ENCODE results near the gene UGT1A7. TPM values are rescaled to one million over a fixed set of nuclear protein-coding genes. Genes with fewer than 3 reads are reported as not detected.

UGT1A7 gene
- total RNA-seq, 1 donor from 2014 or later = not detected

- no peak for DNase-seq (ENCODE audit: low spot score)
- TF ChIP-seq, protein P1, sequence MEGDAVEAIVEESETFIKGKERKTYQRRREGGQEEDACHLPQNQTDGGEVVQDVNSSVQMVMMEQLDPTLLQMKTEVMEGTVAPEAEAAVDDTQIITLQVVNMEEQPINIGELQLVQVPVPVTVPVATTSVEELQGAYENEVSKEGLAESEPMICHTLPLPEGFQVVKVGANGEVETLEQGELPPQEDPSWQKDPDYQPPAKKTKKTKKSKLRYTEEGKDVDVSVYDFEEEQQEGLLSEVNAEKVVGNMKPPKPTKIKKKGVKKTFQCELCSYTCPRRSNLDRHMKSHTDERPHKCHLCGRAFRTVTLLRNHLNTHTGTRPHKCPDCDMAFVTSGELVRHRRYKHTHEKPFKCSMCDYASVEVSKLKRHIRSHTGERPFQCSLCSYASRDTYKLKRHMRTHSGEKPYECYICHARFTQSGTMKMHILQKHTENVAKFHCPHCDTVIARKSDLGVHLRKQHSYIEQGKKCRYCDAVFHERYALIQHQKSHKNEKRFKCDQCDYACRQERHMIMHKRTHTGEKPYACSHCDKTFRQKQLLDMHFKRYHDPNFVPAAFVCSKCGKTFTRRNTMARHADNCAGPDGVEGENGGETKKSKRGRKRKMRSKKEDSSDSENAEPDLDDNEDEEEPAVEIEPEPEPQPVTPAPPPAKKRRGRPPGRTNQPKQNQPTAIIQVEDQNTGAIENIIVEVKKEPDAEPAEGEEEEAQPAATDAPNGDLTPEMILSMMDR (IDR thresholded peaks at IDR 0.05; ENCODE audit: unreplicated experiment) = no peak
- Mint-ChIP-seq H3K27me3 (ENCODE audit: unreplicated experiment) (no peaks in the 10 kb centered on the region), H3K4me3 (ENCODE audit: unreplicated experiment) (no peak overlapping the region), H3K36me3 (ENCODE audit: low read depth, unreplicated experiment) (no peaks in the 10 kb centered on the region), H3K9me3 (ENCODE audit: unreplicated experiment) (no peaks in the 10 kb centered on the region), H3K27ac (ENCODE audit: unreplicated experiment) (no peak overlapping the region), H3K4me1 (ENCODE audit: unreplicated experiment) (peaks cover 3% of the 10 kb centered on the region)
Measured at GRCh38 chr2:233815861-233816260, 134.2 kb downstream of the UGT1A7 start.

DNA sequence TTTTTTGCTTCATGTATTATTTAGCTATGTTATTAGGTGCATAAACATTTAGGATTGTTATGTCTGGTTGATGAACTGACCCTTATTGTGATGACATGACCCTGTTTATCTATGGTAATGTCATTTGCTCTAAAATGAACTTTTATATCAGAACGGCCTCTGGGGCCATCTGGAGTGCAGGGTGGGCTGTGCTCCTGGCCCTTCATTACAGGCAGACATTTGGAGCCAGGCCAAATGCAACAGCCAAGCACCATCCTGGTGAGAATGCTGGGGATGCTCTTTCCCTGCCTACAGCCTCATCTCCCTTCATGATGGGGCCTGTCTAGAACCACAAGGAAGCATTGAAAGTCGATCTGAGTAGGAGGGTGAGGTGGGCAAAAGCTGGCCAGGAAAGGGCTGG is 134.6 kb downstream of the UGT1A7 start:
- no peak for DNase-seq (ENCODE audit: low spot score)
- H3K9me3 Mint-ChIP-seq (ENCODE audit: unreplicated experiment) = no peaks in the 10 kb centered on the region
- H3K36me3 Mint-ChIP-seq (ENCODE audit: low read depth, unreplicated experiment) = no peaks in the 10 kb centered on the region
- H3K27me3 Mint-ChIP-seq (ENCODE audit: unreplicated experiment) = peaks cover 3% of the 10 kb centered on the region
- no peak overlapping the region for H3K4me3 Mint-ChIP-seq (ENCODE audit: unreplicated experiment)
- H3K4me1 Mint-ChIP-seq (ENCODE audit: unreplicated experiment) = peaks cover 3% of the 10 kb centered on the region
- TF ChIP-seq, protein P1 (IDR thresholded peaks at IDR 0.05; ENCODE audit: unreplicated experiment) = no peak
- H3K27ac Mint-ChIP-seq (ENCODE audit: unreplicated experiment) = no peak overlapping the region

DNA sequence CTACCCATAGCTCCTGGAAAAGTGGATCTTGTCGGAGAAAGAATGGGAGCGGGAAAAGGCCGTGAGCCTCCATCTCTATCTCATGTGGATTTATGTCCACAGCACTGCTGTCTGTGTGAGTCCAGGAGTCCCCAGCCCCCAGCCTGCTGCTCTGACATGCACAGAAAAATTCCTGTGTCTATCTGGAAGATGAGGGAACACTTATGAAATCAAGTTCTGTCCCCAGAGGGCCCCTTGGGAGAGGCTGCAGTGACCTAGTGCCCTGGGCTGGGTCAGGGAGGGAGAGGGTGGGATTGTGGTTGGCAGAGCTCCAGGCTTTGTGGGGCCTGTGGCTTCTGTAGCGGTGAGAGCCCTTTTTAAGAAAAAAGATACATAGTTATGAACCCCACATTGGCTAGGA is 135.1 kb downstream of the UGT1A7 start:
- Mint-ChIP-seq H3K27ac (ENCODE audit: unreplicated experiment) (no peak overlapping the region), H3K9me3 (ENCODE audit: unreplicated experiment) (no peaks in the 10 kb centered on the region), H3K4me1 (ENCODE audit: unreplicated experiment) (peaks cover 3% of the 10 kb centered on the region), H3K36me3 (ENCODE audit: low read depth, unreplicated experiment) (no peaks in the 10 kb centered on the region), H3K27me3 (ENCODE audit: unreplicated experiment) (peaks cover 4% of the 10 kb centered on the region), H3K4me3 (ENCODE audit: unreplicated experiment) (no peak overlapping the region)
- DNase-seq (ENCODE audit: low spot score) = no peak
- TF ChIP-seq, protein P1 (IDR thresholded peaks at IDR 0.05; ENCODE audit: unreplicated experiment) = no peak

- no peak overlapping the region for H3K27ac Mint-ChIP-seq (ENCODE audit: unreplicated experiment)
- TF ChIP-seq, protein P1 (IDR thresholded peaks at IDR 0.05; ENCODE audit: unreplicated experiment) = no peak
- no peaks in the 10 kb centered on the region for H3K36me3 Mint-ChIP-seq (ENCODE audit: low read depth, unreplicated experiment)
- peaks cover 4% of the 10 kb centered on the region for H3K27me3 Mint-ChIP-seq (ENCODE audit: unreplicated experiment)
- no peak for DNase-seq (ENCODE audit: low spot score)
- H3K4me1 Mint-ChIP-seq (ENCODE audit: unreplicated experiment) = peaks cover 3% of the 10 kb centered on the region
- no peak overlapping the region for H3K4me3 Mint-ChIP-seq (ENCODE audit: unreplicated experiment)
- no peaks in the 10 kb centered on the region for H3K9me3 Mint-ChIP-seq (ENCODE audit: unreplicated experiment)
Measured at GRCh38 chr2:233817361-233817911, 135.7 kb downstream of the UGT1A7 start.

- Mint-ChIP-seq H3K27me3 (ENCODE audit: unreplicated experiment) (peaks cover 4% of the 10 kb centered on the region), H3K27ac (ENCODE audit: unreplicated experiment) (peak overlapping the region; percentile 18), H3K4me1 (ENCODE audit: unreplicated experiment) (peaks cover 3% of the 10 kb centered on the region), H3K4me3 (ENCODE audit: unreplicated experiment) (no peak overlapping the region), H3K36me3 (ENCODE audit: low read depth, unreplicated experiment) (no peaks in the 10 kb centered on the region), H3K9me3 (ENCODE audit: unreplicated experiment) (no peaks in the 10 kb centered on the region)
- TF ChIP-seq, protein P1 (IDR thresholded peaks at IDR 0.05; ENCODE audit: unreplicated experiment) = no peak
- no peak for DNase-seq (ENCODE audit: low spot score)
Measured at GRCh38 chr2:233817995-233818638, 136.4 kb downstream of the UGT1A7 start.
